Astrocyte (in vitro differentiated cells and primary cell): ENCODE measurements around the gene FUT7. TPM values are rescaled to one million over a fixed set of nuclear protein-coding genes. Genes with fewer than 3 reads are reported as not detected.

Experiments used
- DNase-seq: peaks from one replicate; pipeline ENCODE4 v3.0.0-alpha.2; 2010; ENCODE audit warnings: low read depth
- FAIRE-seq: peaks from 2 replicates; lab custom pipeline; 2011; peaks lifted over from hg19 to GRCh38; lab: Jason Lieb, UNC
- H2AFZ ChIP-seq: 2 replicates; pipeline ENCODE4 v1.6.0; 2012; ENCODE audit warnings: low read depth, low read length, inconsistent platforms
- H3K27ac ChIP-seq: 2 replicates; pipeline ENCODE4 v1.5.1; 2011; ENCODE audit warnings: low read depth, low read length, inconsistent platforms
- H3K27me3 ChIP-seq: 2 replicates; pipeline ENCODE4 v1.6.0; 2011; ENCODE audit warnings: low read length, inconsistent platforms; ENCODE audit not compliant: insufficient read depth
- H3K36me3 ChIP-seq: 2 replicates; pipeline ENCODE4 v1.5.1; 2011; ENCODE audit warnings: low read length, inconsistent platforms; ENCODE audit not compliant: insufficient read depth
- H3K4me1 ChIP-seq: 2 replicates; pipeline ENCODE4 v1.5.1; 2011; ENCODE audit warnings: low read length, inconsistent platforms; ENCODE audit not compliant: insufficient read depth
- H3K4me2 ChIP-seq: 2 replicates; pipeline ENCODE4 v1.6.0; 2012; ENCODE audit warnings: low read length, inconsistent platforms
- H3K4me3 ChIP-seq: 2 replicates; pipeline ENCODE4 v1.5.1; 2011; ENCODE audit warnings: low read depth, mild to moderate bottlenecking, low read length, inconsistent platforms; ENCODE audit not compliant: insufficient read depth
- H3K79me2 ChIP-seq: 2 replicates; pipeline ENCODE4 v1.6.0; 2012; ENCODE audit warnings: mild to moderate bottlenecking, low read length, inconsistent platforms; ENCODE audit not compliant: insufficient read depth
- H3K9ac ChIP-seq: 2 replicates; pipeline ENCODE4 v1.6.0; 2012; ENCODE audit warnings: mild to moderate bottlenecking, low read length, inconsistent platforms
- H3K9me3 ChIP-seq: 2 replicates; pipeline ENCODE4 v1.5.1; 2012; ENCODE audit warnings: low read depth, mild to moderate bottlenecking, low read length, inconsistent platforms; ENCODE audit not compliant: insufficient read depth
- H4K20me1 ChIP-seq: 2 replicates; pipeline ENCODE4 v1.6.0; 2012; ENCODE audit warnings: low read length, inconsistent platforms; ENCODE audit not compliant: insufficient read depth
- H3K27ac Mint-ChIP-seq: one replicate; pipeline ENCODE4 v1.8.0; 2021; ENCODE audit warnings: mild to moderate bottlenecking, mixed read lengths; ENCODE audit not compliant: unreplicated experiment
- H3K27me3 Mint-ChIP-seq: one replicate; pipeline ENCODE4 v1.8.0; 2021; ENCODE audit warnings: low read depth, mixed read lengths; ENCODE audit not compliant: unreplicated experiment
- H3K36me3 Mint-ChIP-seq: one replicate; pipeline ENCODE4 v1.8.0; 2021; ENCODE audit warnings: low read depth, mixed read lengths; ENCODE audit not compliant: unreplicated experiment
- H3K4me1 Mint-ChIP-seq: one replicate; pipeline ENCODE4 v1.8.0; 2021; ENCODE audit warnings: low read depth, mixed read lengths; ENCODE audit not compliant: unreplicated experiment
- H3K4me3 Mint-ChIP-seq: one replicate; pipeline ENCODE4 v1.8.0; 2021; ENCODE audit warnings: mild to moderate bottlenecking, moderate library complexity, mixed read lengths; ENCODE audit not compliant: unreplicated experiment
- H3K9me3 Mint-ChIP-seq: one replicate; pipeline ENCODE4 v1.8.0; 2021; ENCODE audit warnings: mild to moderate bottlenecking, mixed read lengths; ENCODE audit not compliant: unreplicated experiment
- EZH2 ChIP-seq: IDR thresholded peaks from 2 replicates; pipeline ENCODE4 v1.6.1; 2012; ENCODE audit warnings: mild to moderate bottlenecking, low read length, inconsistent platforms; ENCODE audit not compliant: insufficient read depth
- total RNA-seq: library from RNA; stranded (reverse); gene quantifications from 2 replicates; pipeline ENCODE4 v1.2.1, GENCODE V29; 2021
- TF ChIP-seq, protein P1 (sequence below): IDR thresholded peaks from 2 replicates; pipeline ENCODE4 v1.5.1; 2011; ENCODE audit warnings: low read depth, mild to moderate bottlenecking, inconsistent platforms, low read length, moderate library complexity; ENCODE audit not compliant: insufficient read depth

The FUT7 gene
- total RNA-seq, 1 donor from 2014 or later: not detected

DNA sequence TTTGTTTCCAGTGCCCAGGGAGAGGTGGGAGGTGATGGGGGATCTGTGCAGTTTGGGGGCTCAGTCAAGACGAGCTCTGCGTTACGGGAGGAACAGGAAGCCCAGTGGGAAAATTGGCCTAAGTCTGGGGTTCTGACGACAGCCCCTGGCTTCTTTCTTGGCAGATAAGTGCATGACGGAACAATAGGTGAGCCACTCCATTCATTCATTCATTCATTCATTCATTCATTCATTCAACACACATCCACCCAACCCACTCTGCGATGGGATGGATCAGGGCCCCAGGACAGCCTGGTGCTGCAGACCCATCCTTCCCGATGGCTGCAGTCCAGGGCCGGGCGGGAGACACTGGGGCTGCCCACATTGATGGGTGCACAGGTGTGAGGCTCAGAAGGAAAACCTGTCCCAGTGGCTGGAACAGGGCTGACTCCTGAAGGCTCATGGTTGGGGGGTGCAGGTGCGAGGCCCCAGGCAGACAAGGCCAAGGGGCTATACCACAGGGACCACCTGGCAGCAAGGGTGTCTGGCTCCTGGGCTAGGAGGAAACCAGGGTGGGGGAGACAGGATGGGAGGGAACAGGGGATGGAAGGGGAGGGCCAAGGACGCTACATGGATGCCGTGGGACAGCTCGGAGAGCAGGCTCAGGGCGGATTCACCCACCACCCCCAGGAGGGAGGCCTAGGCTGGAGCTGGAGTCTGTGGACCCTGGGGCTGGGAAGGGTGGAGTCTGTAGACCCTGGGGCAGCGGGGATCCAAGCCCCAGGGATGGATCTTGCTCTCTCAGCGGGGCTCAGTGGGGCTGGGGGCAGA lies 51.0 kb downstream of the FUT7 start:
- peaks cover 19% of the 10 kb centered on the region for H3K27me3 Mint-ChIP-seq
- no peak overlapping the region for H3K9ac ChIP-seq
- peaks cover 16% of the 10 kb centered on the region for H3K27me3 ChIP-seq
- H3K36me3 ChIP-seq: no peaks in the 10 kb centered on the region
- DNase-seq (no peak), FAIRE-seq (no peak)
- H3K9me3 ChIP-seq: no peaks in the 10 kb centered on the region
- H3K4me2 ChIP-seq: no peak overlapping the region
- H2AFZ ChIP-seq: no peak overlapping the region
- no peak overlapping the region for H3K27ac ChIP-seq
- H4K20me1 ChIP-seq: no peaks in the 10 kb centered on the region
- TF ChIP-seq EZH2: no peak
- TF ChIP-seq, protein P1, sequence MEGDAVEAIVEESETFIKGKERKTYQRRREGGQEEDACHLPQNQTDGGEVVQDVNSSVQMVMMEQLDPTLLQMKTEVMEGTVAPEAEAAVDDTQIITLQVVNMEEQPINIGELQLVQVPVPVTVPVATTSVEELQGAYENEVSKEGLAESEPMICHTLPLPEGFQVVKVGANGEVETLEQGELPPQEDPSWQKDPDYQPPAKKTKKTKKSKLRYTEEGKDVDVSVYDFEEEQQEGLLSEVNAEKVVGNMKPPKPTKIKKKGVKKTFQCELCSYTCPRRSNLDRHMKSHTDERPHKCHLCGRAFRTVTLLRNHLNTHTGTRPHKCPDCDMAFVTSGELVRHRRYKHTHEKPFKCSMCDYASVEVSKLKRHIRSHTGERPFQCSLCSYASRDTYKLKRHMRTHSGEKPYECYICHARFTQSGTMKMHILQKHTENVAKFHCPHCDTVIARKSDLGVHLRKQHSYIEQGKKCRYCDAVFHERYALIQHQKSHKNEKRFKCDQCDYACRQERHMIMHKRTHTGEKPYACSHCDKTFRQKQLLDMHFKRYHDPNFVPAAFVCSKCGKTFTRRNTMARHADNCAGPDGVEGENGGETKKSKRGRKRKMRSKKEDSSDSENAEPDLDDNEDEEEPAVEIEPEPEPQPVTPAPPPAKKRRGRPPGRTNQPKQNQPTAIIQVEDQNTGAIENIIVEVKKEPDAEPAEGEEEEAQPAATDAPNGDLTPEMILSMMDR: no peak
- no peaks in the 10 kb centered on the region for H3K9me3 Mint-ChIP-seq
- H3K4me3 Mint-ChIP-seq: no peak overlapping the region
- H3K4me1 ChIP-seq: peaks cover 5% of the 10 kb centered on the region
- H3K79me2 ChIP-seq: no peaks in the 10 kb centered on the region
- H3K4me3 ChIP-seq: no peak overlapping the region
- no peak overlapping the region for H3K27ac Mint-ChIP-seq
- H3K4me1 Mint-ChIP-seq: no peaks in the 10 kb centered on the region
- peaks cover 3% of the 10 kb centered on the region for H3K36me3 Mint-ChIP-seq

Other genes with a start within 250 kb of the FUT7 start
- gene TMEM141, start 240.7 kb downstream of the FUT7 start, total RNA-seq: 40.8 and 46.4 TPM in 2 replicates
- gene CCDC183, start 235.8 kb downstream of the FUT7 start, total RNA-seq: 0.84 and 1.3 TPM in 2 replicates
- 62.0 and 69.4 TPM in 2 replicates for gene RABL6, start 224.1 kb downstream of the FUT7 start, total RNA-seq
- gene AJM1, start 189.6 kb downstream of the FUT7 start, total RNA-seq: 3.3 and 4.2 TPM in 2 replicates
- 192 and 215 TPM in 2 replicates for gene PHPT1, start 182.7 kb downstream of the FUT7 start, total RNA-seq
- gene MAMDC4, start 179.7 kb downstream of the FUT7 start, total RNA-seq: 8.5 and 9.3 TPM in 2 replicates
- 364 and 367 TPM in 2 replicates for gene EDF1, start 165.8 kb downstream of the FUT7 start, total RNA-seq
- gene TRAF2, start 145.6 kb downstream of the FUT7 start, total RNA-seq: 12.5 and 14.4 TPM in 2 replicates
- gene FBXW5, start 87.3 kb downstream of the FUT7 start, total RNA-seq: 67.7 and 70.4 TPM in 2 replicates
- 0.77 and 1.6 TPM in 2 replicates for gene C8G, start 86.8 kb downstream of the FUT7 start, total RNA-seq
- not detected in 2 replicates for gene LCN12, start 79.8 kb downstream of the FUT7 start, total RNA-seq
- 5.0 and 5.6 TPM in 2 replicates for gene PTGDS, start 54.6 kb downstream of the FUT7 start, total RNA-seq
- 0.22 and 0.45 TPM in 2 replicates for gene LCNL1, start 49.1 kb downstream of the FUT7 start, total RNA-seq
- 15.3 and 18.8 TPM in 2 replicates for gene PAXX, start 39.7 kb downstream of the FUT7 start, total RNA-seq
- 0.39 and 0.48 TPM in 2 replicates for gene CLIC3, start 35.5 kb downstream of the FUT7 start, total RNA-seq
- gene ABCA2, start 3.9 kb downstream of the FUT7 start, total RNA-seq: 16.2 and 20.0 TPM in 2 replicates
- gene NPDC1, start 14.1 kb upstream of the FUT7 start, total RNA-seq: 65.9 and 66.8 TPM in 2 replicates
- gene ENTPD2, start 22.0 kb upstream of the FUT7 start, total RNA-seq: 0.14 and 0.55 TPM in 2 replicates
- 0.41 and 0.43 TPM in 2 replicates for gene SAPCD2, start 38.5 kb upstream of the FUT7 start, total RNA-seq
- 4.0 and 4.7 TPM in 2 replicates for gene UAP1L1, start 45.4 kb upstream of the FUT7 start, total RNA-seq
- 69.2 and 89.0 TPM in 2 replicates for gene MAN1B1, start 54.9 kb upstream of the FUT7 start, total RNA-seq
- 53.8 and 68.7 TPM in 2 replicates for gene DPP7, start 82.6 kb upstream of the FUT7 start, total RNA-seq
- 0.18 TPM in 1 of 2 replicates, not detected in the other for gene GRIN1, start 107.1 kb upstream of the FUT7 start, total RNA-seq
- gene LRRC26, start 138.0 kb upstream of the FUT7 start, total RNA-seq: not detected in 2 replicates
- gene TMEM210, start 140.0 kb upstream of the FUT7 start, total RNA-seq: not detected in 2 replicates
- 39.2 and 39.7 TPM in 2 replicates for gene ANAPC2, start 156.5 kb upstream of the FUT7 start, total RNA-seq
- gene SSNA1, start 156.6 kb upstream of the FUT7 start, total RNA-seq: 49.1 and 52.7 TPM in 2 replicates
- 16.0 and 17.2 TPM in 2 replicates for gene TPRN, start 168.7 kb upstream of the FUT7 start, total RNA-seq
- gene TMEM203, start 173.6 kb upstream of the FUT7 start, total RNA-seq: 28.7 and 30.9 TPM in 2 replicates
- 13.7 and 14.5 TPM in 2 replicates for gene NDOR1, start 173.6 kb upstream of the FUT7 start, total RNA-seq
- gene RNF208, start 190.2 kb upstream of the FUT7 start, total RNA-seq: 4.3 and 4.9 TPM in 2 replicates
- 1.2 and 1.3 TPM in 2 replicates for gene CYSRT1, start 193.1 kb upstream of the FUT7 start, total RNA-seq
- gene RNF224, start 195.4 kb upstream of the FUT7 start, total RNA-seq: 0.17 TPM in 1 of 2 replicates, not detected in the other
- 0.09 TPM in 1 of 2 replicates, not detected in the other for gene SLC34A3, start 198.8 kb upstream of the FUT7 start, total RNA-seq
- 188 and 218 TPM in 2 replicates for gene TUBB4B, start 209.2 kb upstream of the FUT7 start, total RNA-seq
- gene STPG3, start 219.2 kb upstream of the FUT7 start, total RNA-seq: not detected in 2 replicates
- gene NELFB, start 223.2 kb upstream of the FUT7 start, total RNA-seq: 45.8 and 48.9 TPM in 2 replicates
- gene TOR4A, start 245.6 kb upstream of the FUT7 start, total RNA-seq: 10.8 and 11.8 TPM in 2 replicates